ENCODE measurements around the gene CPNE8. TPM values are rescaled to one million over a fixed set of nuclear protein-coding genes. Genes with fewer than 3 reads are reported as not detected.

The CPNE8 gene
- total RNA-seq, 4 donors from 2014 or later: 12.1 to 38.3 (median 13.4) TPM

GRCh38 chr12:38721611-38722252 lies 183.7 kb downstream of the CPNE8 start:
- Histone ChIP-seq H3K27me3 (no peaks in the 10 kb centered on the region), H3K27ac (no peak overlapping the region), H3K4me1 (no peaks in the 10 kb centered on the region), H3K9me3 (no peaks in the 10 kb centered on the region), H3K4me3 (no peak overlapping the region), H3K36me3 (peaks cover 23% of the 10 kb centered on the region)
- 82% methylated on average over 8 of the region's 10 CpGs for WGBS
- TF ChIP-seq POLR2A (IDR thresholded peaks at IDR 0.05) (no peak), CTCF (IDR thresholded peaks at IDR 0.05) (no peak), POLR2AphosphoS5 (IDR thresholded peaks at IDR 0.05) (no peak), EP300 (IDR thresholded peaks at IDR 0.05) (no peak)
- no peak for DNase-seq (ENCODE audit: low spot score in 2 of 2)

GRCh38 chr12:38720661-38721060 lies 184.7 kb downstream of the CPNE8 start:
- Histone ChIP-seq H3K4me1 (no peaks in the 10 kb centered on the region), H3K27me3 (no peaks in the 10 kb centered on the region), H3K4me3 (no peak overlapping the region), H3K27ac (no peak overlapping the region), H3K36me3 (peaks cover 23% of the 10 kb centered on the region), H3K9me3 (no peaks in the 10 kb centered on the region)
- TF ChIP-seq POLR2AphosphoS5 (IDR thresholded peaks at IDR 0.05): no peak
- TF ChIP-seq POLR2A (IDR thresholded peaks at IDR 0.05): no peak
- TF ChIP-seq CTCF (IDR thresholded peaks at IDR 0.05): no peak
- no peak for TF ChIP-seq EP300 (IDR thresholded peaks at IDR 0.05)
- 84% methylated on average over 7 of the region's 9 CpGs for WGBS
- no peak for DNase-seq (ENCODE audit: low spot score in 2 of 2)

- Histone ChIP-seq H3K27me3 (no peaks in the 10 kb centered on the region), H3K4me3 (no peak overlapping the region), H3K9me3 (no peaks in the 10 kb centered on the region), H3K4me1 (peaks cover 3% of the 10 kb centered on the region), H3K36me3 (no peaks in the 10 kb centered on the region), H3K27ac (no peak overlapping the region)
- WGBS: 70% methylated on average over 6 of the region's 6 CpGs
- TF ChIP-seq POLR2AphosphoS5 (IDR thresholded peaks at IDR 0.05) (no peak), CTCF (IDR thresholded peaks at IDR 0.05) (no peak), POLR2A (IDR thresholded peaks at IDR 0.05) (no peak), EP300 (IDR thresholded peaks at IDR 0.05) (no peak)
- DNase-seq (ENCODE audit: low spot score in 2 of 2): no peak
Measured at GRCh38 chr12:38713294-38713693, 192.1 kb downstream of the CPNE8 start.

GRCh38 chr12:38711054-38711453 lies 194.3 kb downstream of the CPNE8 start:
- H3K27ac ChIP-seq: no peak overlapping the region
- no peaks in the 10 kb centered on the region for H3K9me3 ChIP-seq
- peaks cover 3% of the 10 kb centered on the region for H3K4me1 ChIP-seq
- H3K36me3 ChIP-seq: no peaks in the 10 kb centered on the region
- H3K27me3 ChIP-seq: no peaks in the 10 kb centered on the region
- H3K4me3 ChIP-seq: no peak overlapping the region
- WGBS: 73% methylated on average over 2 of the region's 2 CpGs
- no peak for TF ChIP-seq EP300 (IDR thresholded peaks at IDR 0.05)
- no peak for TF ChIP-seq CTCF (IDR thresholded peaks at IDR 0.05)
- no peak for TF ChIP-seq POLR2A (IDR thresholded peaks at IDR 0.05)
- no peak for TF ChIP-seq POLR2AphosphoS5 (IDR thresholded peaks at IDR 0.05)
- no peak for DNase-seq (ENCODE audit: low spot score in 2 of 2)

GRCh38 chr12:38708466-38708865 lies 196.9 kb downstream of the CPNE8 start:
- Histone ChIP-seq H3K9me3 (no peaks in the 10 kb centered on the region), H3K27ac (no peak overlapping the region), H3K27me3 (no peaks in the 10 kb centered on the region), H3K36me3 (no peaks in the 10 kb centered on the region), H3K4me1 (peaks cover 3% of the 10 kb centered on the region), H3K4me3 (no peak overlapping the region)
- no peak for DNase-seq (ENCODE audit: low spot score in 2 of 2)
- TF ChIP-seq CTCF (IDR thresholded peaks at IDR 0.05) (no peak), POLR2AphosphoS5 (IDR thresholded peaks at IDR 0.05) (no peak), POLR2A (IDR thresholded peaks at IDR 0.05) (no peak), EP300 (IDR thresholded peaks at IDR 0.05) (no peak)
